H4 (cell line): Measurements from ENCODE around the gene ZWILCH. TPM values are rescaled to one million over a fixed set of nuclear protein-coding genes. Genes with fewer than 3 reads are reported as not detected.
"Not testable (repeated sequence)": the region's sequence is repeated elsewhere in the genome, so short reads cannot be mapped to it uniquely, and the experiment has no call there.

Experiments used
- DNase-seq: peaks from one replicate; pipeline ENCODE4 v3.0.0-alpha.2; 2015; ENCODE audit warnings: low spot score
- total RNA-seq: library from RNA; depleted of rRNA; stranded (reverse); fragments of >200 nt; shearing (Covaris generic); gene quantifications from 2 replicates; pipeline ENCODE4 v1.2.3, GENCODE V29; 2014

Gene ZWILCH
- total RNA-seq, 1 experiment from 2014 or later, result 30.9 TPM

GRCh38 chr15:66486887-66487286, 18.2 kb upstream of the ZWILCH start:
- no peak for DNase-seq

DNA sequence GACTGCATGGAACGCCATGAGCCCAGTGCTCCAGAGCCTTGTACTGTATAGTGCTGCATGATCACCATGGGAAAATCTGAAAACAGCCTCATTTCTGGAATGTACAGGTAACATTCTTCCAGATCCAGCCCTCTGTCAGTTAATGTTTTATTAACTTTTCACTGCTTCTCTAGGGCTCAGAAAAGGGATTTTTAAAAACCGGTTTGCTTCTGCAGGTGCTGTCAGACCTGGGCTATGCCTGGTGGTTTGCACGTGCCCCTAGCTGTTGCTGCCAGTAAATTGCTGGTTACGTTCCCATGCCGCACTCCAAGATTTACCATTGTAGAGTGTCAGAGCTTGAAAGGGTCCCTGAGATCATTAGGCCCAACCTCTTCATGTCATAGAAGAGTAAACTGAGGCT, 16.6 kb upstream of the ZWILCH start:
- DNase-seq, result no peak

DNA sequence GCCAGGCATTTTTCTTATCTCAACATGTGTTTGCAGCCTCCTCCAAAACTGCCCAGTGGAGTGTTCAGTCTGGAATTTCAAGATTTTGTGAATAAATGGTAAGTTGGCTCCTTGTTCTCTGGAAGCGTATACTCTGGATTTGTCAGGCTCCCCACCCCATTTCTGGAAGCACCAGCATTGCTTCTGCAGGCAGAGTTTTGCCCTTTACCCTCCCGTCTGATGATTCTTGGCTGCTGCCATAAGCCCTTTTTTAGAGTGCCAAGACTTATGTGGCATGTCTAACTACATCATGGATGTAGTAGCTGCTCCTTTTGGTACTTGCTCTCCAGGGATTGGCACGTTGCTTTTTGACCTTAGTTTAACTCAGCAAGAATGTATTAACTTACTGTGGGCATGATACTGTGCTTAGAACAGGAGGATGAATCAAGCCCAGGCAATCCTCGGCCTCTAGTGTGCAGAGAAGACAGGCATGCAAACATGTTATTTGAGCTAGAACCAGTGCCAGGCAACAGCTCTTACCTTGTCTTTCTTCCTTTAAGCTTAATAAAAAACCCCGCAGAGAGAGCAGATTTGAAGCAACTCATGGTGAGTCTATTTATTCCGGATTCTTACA, 15.8 kb upstream of the ZWILCH start:
- DNase-seq, result no peak

DNA sequence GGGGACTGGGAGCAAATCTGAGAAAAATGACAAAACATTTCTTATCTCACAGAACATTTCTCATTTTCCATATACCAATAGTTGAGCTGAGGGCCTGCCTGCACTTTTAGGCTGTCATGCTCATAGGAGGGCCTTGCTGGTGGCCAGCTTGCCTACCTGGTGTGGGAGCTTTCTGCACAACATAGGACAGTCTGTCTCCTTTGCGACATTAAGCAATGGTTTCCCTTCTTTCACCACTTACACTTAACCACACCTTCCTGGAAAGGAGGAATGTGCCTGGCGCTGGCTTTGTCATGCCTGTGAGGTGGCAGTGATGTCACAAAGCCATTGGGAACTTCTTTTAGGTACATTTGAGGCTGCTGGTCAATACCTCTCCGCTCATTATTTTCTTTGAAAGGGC, 13.3 kb upstream of the ZWILCH start:
- no peak for DNase-seq

GRCh38 chr15:66494262-66494661, 10.9 kb upstream of the ZWILCH start:
- no peak for DNase-seq

DNA sequence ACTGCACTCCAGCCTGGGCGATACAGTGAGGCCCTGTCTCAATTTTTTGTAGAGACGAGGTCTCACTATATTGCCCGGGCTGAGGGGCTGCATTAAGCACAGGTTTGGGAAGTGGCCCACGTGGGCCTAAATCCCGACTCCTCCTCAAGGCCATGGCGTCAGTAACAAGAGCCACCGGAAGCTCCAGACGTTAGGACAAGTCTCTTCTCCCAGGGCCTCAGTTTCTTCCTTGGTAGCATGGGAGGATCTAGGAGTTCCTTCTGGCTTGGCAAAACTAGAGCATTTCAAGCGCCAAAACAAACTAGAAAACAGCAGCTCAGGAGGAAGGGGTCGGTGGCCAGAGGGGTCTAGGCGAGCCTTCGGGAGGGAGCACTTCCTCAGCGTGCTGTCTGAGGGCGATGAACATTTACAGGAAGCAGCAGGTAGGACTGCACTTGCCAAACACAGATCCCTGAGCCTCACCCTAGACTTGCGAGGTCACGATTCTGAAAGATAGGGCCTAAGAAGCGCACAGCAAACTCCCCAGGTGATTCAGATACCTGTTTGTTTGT, 8.1 kb upstream of the ZWILCH start:
- no peak for DNase-seq

- DNase-seq, result peak; percentile 91
Measured at GRCh38 chr15:66497502-66498455, 7.3 kb upstream of the ZWILCH start, which contains the start of gene SNAPC5. Gene SNAPC5 (minus strand): TSS chr15:66497762. CDS start chr15:66497731, 31 bp downstream.

DNA sequence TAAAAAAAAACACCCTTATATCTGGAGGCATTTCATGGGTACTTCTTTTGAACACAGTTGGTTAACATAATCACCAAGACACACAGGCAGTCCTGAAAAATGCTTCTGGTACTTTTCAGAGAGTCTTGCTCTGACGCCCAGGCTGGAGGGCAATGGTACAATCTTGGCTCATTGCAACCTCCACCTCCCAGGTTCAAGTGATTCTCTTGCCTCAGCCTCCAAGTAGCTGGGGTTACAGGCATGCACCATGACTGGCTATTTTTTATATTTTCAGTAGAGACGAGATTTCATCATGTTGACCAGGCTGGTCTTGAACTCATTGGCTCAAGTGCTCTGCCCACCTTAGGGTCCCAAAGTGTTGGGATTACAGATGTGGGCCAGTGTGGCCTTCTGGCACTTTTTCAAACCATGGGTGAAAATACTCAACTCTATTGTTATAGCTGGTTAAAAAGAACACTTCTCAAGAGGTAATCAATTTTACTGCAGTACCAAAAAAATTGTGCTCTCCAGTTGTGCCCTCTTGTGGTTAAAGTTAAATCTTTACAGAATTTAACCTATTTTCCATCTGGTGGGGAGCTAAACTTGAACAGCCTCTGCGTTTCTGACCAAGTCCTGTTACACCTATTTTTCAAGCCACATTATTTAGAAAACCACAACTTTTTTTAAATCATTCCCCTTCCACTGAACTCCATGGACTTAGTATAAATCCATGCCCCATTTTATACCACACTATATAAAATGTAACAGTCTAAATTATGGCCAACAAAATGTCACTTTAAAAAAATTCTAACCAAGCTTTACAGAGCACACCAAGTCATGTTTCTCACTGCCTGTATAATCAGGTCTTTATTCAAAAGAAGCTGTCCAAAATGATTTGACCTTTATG, 6.4 kb upstream of the ZWILCH start:
- peak; percentile 26 for DNase-seq

DNA sequence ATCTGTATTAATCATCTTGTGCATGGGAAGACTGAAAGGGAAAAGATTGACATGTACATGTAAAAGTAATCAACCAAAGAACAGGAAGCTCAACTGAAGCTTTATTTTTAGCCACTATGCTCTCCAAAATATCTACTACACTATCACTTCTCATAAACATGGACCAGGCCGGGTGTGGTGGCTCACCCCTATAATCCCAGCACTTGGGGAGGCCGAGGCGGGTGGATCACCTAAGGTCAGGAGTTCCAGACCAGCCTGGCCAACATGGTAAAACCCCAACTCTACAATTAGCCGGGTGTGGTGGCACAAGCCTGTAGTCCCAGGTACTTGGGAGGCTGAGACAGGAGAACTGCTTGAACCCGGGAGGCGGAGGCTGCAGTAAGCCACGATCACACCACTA, 4.8 kb upstream of the ZWILCH start:
- not testable (repeated sequence) for DNase-seq

- no peak for DNase-seq
Measured at GRCh38 chr15:66502491-66502890, 2.6 kb upstream of the ZWILCH start.

GRCh38 chr15:66503041-66503648, 2.0 kb upstream of the ZWILCH start:
- DNase-seq, result not testable (repeated sequence)

DNA sequence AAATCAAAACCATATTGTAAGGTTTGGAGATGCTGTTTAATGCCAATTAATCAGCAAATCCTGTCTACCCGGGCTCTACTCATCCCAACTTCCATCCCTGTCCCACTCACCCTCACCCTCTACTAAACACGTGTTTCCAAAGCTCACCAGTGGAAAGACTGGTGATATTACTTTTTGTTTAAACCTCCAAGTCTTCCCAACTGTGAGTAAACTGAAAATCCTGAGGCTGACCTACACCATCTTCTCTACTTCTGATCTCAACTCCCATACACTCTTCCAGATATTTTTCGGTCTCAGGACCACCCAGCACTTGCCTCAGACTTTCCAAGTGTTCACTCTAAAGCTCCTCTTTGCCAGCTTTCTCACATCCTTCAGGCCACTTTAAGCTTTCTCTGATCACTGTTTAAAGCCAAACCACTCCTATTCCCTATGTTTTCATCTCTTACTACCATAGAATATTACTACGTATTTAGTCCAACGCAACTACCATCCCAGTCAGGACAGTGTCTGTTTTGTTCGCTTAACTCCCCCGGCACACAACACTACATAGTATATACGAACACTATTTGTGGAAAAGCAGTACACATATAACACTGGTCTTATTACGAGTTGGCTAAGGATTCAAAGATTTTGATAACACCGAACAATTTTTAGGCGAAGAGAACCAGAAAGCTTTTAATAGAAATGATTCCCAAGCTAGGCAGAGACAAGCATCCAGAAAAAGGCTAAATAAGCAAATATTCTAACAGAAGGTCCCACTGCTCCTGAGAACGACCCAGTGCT, 1.2 kb upstream of the ZWILCH start:
- DNase-seq, result no peak

GRCh38 chr15:66505430-66505811, 295 bp downstream of the ZWILCH start:
- DNase-seq, result peak; percentile 16

- no peak for DNase-seq
Measured at GRCh38 chr15:66505818-66506217, 692 bp downstream of the ZWILCH start.

DNA sequence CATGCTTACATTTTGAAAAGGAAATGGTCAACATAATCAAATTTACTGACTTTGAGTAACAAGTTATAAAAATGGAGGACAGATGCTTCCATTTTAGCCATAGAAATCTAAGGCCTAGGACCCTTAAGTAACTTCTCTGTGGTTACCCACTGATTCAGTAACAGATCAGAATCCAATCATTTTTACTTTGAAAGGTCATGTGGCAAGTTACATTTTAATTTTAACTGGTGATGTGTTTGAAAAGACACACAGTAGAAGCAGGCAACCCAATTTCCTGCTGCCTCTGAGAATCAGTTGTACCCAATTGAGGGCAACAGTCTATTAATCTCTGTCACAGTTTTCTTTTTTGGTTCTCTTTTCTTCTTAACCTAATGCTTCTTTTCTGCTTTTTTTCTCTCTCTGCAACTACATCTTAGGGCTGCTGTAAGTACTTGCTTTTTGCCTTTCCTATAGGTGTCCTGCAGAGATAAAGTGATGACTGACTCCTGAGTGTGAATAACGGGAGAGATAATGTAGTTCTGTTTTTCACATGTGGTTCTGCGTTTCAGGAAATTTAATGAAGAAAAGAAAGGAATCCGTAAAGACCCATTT, 3.3 kb downstream of the ZWILCH start:
- no peak for DNase-seq

GRCh38 chr15:66514586-66514985, 9.5 kb downstream of the ZWILCH start:
- DNase-seq, result no peak

- DNase-seq, result no peak
Measured at GRCh38 chr15:66515901-66516322, 10.8 kb downstream of the ZWILCH start.

DNA sequence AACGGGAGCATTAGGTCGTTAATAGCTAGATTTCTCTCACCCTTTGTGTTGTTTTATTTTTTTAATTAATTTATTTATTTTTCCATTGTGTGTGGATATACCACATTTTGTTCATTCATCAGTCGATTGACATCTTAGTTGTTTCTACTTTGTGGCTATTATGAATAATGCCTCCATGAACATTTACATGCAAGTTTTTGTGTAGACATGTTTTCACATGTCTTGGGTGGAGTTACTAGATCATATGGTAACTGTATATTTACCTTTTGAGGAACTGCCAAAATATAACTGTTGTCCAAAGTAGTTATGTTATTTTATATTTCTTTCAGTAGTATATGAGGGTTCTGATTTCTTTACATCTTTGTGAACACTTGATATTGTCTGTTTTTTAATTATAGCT, 18.8 kb downstream of the ZWILCH start:
- DNase-seq, result no peak

GRCh38 chr15:66524838-66525237, 19.7 kb downstream of the ZWILCH start:
- DNase-seq, result no peak

DNA sequence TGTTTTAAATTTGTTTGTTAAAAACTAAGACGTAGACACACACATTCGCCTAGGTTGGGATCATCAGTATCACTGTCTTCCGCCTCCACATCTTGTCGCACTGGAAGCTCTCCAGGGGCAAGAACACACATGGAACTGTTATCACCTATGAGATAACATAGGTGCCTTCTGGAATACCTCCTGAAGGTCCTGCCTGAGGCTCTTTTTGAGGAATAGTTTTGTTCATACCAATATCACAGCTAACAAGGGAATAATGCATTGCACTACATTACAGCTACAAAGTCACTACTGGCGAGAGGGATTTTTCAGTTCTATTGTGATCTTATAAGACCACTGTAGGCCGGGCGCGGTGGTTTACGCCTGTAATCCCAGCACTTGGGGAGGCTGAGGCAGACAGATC, 29.9 kb downstream of the ZWILCH start:
- DNase-seq, result no peak
